GM11168 (cell line): Measurements from ENCODE around the gene NR0B2.
"Not testable (repeated sequence)": the region's sequence is repeated elsewhere in the genome, so short reads cannot be mapped to it uniquely, and the experiment has no call there.

Experiments
- in situ Hi-C: fragments of 300-500 bp; cut with MboI; formaldehyde crosslinking; loops from one replicate; pipeline ENCODE4 v1.12.0; 2022; ENCODE audit warnings: low sequenced_read_pairs; ENCODE audit not compliant: unreplicated experiment

NR0B2 gene

GRCh38 chr1:26913754-26914619, at the start of gene NR0B2:
Gene NR0B2, minus strand, starts transcription at chr1:26913975. Its CDS starts 35 bp downstream, at chr1:26913940.
- in situ Hi-C loops = no loop called here

GRCh38 chr1:26961826-26962225, 48.1 kb upstream of the NR0B2 start:
- in situ Hi-C loops = no loop called here

GRCh38 chr1:26960625-26960966, 46.8 kb upstream of the NR0B2 start:
- in situ Hi-C loops = no loop called here

GRCh38 chr1:26959722-26960624, 46.2 kb upstream of the NR0B2 start, which contains the start of gene KDF1:
Gene KDF1, minus strand, starts transcription at chr1:26960468. Its CDS starts 8,088 bp downstream, at chr1:26952380.
- in situ Hi-C loops = no loop called here

GRCh38 chr1:26959270-26959669, 45.5 kb upstream of the NR0B2 start:
- in situ Hi-C loops = no loop called here

- in situ Hi-C loops = no loop called here
Observed at GRCh38 chr1:26957306-26957705, 43.5 kb upstream of the NR0B2 start.

GRCh38 chr1:26956321-26956720, 42.5 kb upstream of the NR0B2 start:
- in situ Hi-C loops = no loop called here

- in situ Hi-C loops = no loop called here
Observed at GRCh38 chr1:26953374-26953773, 39.6 kb upstream of the NR0B2 start.

- in situ Hi-C loops = no loop called here
Observed at GRCh38 chr1:26951821-26952497, 38.2 kb upstream of the NR0B2 start.

GRCh38 chr1:26951216-26951615, 37.4 kb upstream of the NR0B2 start:
- in situ Hi-C loops = no loop called here

GRCh38 chr1:26950602-26951001, 36.8 kb upstream of the NR0B2 start:
- in situ Hi-C loops = no loop called here

- in situ Hi-C loops = no loop called here
Observed at GRCh38 chr1:26949926-26950319, 36.1 kb upstream of the NR0B2 start.

- in situ Hi-C loops = no loop called here
Observed at GRCh38 chr1:26949266-26949925, 35.6 kb upstream of the NR0B2 start.

- in situ Hi-C loops = not testable (repeated sequence)
Observed at GRCh38 chr1:26948725-26949057, 34.9 kb upstream of the NR0B2 start.

- in situ Hi-C loops = no loop called here
Observed at GRCh38 chr1:26946270-26946669, 32.5 kb upstream of the NR0B2 start.

- in situ Hi-C loops = no loop called here
Observed at GRCh38 chr1:26945728-26946127, 32.0 kb upstream of the NR0B2 start.

- in situ Hi-C loops = no loop called here
Observed at GRCh38 chr1:26945138-26945537, 31.4 kb upstream of the NR0B2 start.

- in situ Hi-C loops = no loop called here
Observed at GRCh38 chr1:26942656-26943055, 28.9 kb upstream of the NR0B2 start.

GRCh38 chr1:26941311-26941710, 27.5 kb upstream of the NR0B2 start:
- in situ Hi-C loops = no loop called here

- in situ Hi-C loops = no loop called here
Observed at GRCh38 chr1:26938659-26939025, 24.9 kb upstream of the NR0B2 start.
